Body of pancreas (tissue), 4 donors: ENCODE results near the gene LDLRAD1. TPM values are rescaled to one million over a fixed set of nuclear protein-coding genes. Genes with fewer than 3 reads are reported as not detected.
"Not testable (repeated sequence)": the region's sequence is repeated elsewhere in the genome, so short reads cannot be mapped to it uniquely, and the experiment has no call there.

Experiments
- ATAC-seq: fragments of 150-250 bp; one replicate; pipeline ENCODE4 v1.9.1; 2016
- DNase-seq, 4 donors: peaks; one replicate each; pipeline ENCODE4 v3.0.0-alpha.2; 2019
- H3K27ac ChIP-seq, 4 donors: fragments of 200-600 bp; sonication (generic); 1 replicate in 3 of 4; 2 replicates in 1 of 4; pipeline versions ENCODE4 v1.5.1 to v1.6.1; 2016 to 2019; ENCODE audit warnings: mild to moderate bottlenecking in 1 of 4, mixed read lengths in 1 of 4, moderate library complexity in 1 of 4
- H3K27me3 ChIP-seq, 2 donors: fragments of 200-600 bp; sonication (generic); one replicate each; pipeline ENCODE4 v1.6.0; 2016; ENCODE audit warnings: mild to moderate bottlenecking in 1 of 2
- H3K36me3 ChIP-seq, 2 donors: fragments of 200-600 bp; sonication (generic); replicated peaks in 1 of 2; 2 replicates each; pipeline ENCODE4 v1.5.1; 2016; ENCODE audit warnings: low read depth in 2 of 2; ENCODE audit not compliant: insufficient read depth in 1 of 2
- H3K4me1 ChIP-seq: fragments of 200-600 bp; sonication (generic); one replicate; pipeline ENCODE4 v1.6.0; 2016
- H3K4me3 ChIP-seq, 2 donors: fragments of 200-600 bp; sonication (generic); 1 replicate in 1 of 2; 2 replicates in 1 of 2; pipeline ENCODE4 v1.5.1; 2016 to 2019
- H3K9me3 ChIP-seq, 3 donors: fragments of 200-600 bp; sonication (generic); 1 replicate in 2 of 3; 2 replicates in 1 of 3; pipeline ENCODE4 v1.5.1; 2016
- POLR2A ChIP-seq, 3 donors: fragments of 450-650 bp; IDR thresholded peaks; one replicate each; pipeline ENCODE4 v1.6.1; 2016; ENCODE audit warnings: antibody characterized with exemption in 3 of 3, mild to moderate bottlenecking in 2 of 3
- WGBS, 2 donors: methylation state at CpG; one replicate each; pipeline ENCODE4 v1.1.5; 2017; 5-methylcytosine and 5-hydroxymethylcytosine counted together
- intact Hi-C: fragments of 100-400 bp; cut with DNase I; formaldehyde crosslinking; loops from one replicate; pipeline ENCODE4 v1.15.1; 2023
- total RNA-seq, 2 donors: library from RNA; depleted of rRNA; stranded (reverse); fragments of >200 nt; gene quantifications; one replicate each; pipeline ENCODE4 v1.1.0, GENCODE V29; 2016
- TF ChIP-seq, protein P1 (sequence below), 7 experiments: fragments of 450-650 bp in 4 of 7; fragments of 200-600 bp in 3 of 7; sonication (generic) in 3 of 7; IDR thresholded peaks; one replicate each; pipeline ENCODE4 v1.5.1; 2016 to 2019; ENCODE audit warnings: antibody characterized with exemption in 7 of 7

The LDLRAD1 gene
- total RNA-seq, 2 donors from 2014 or later: not detected

DNA sequence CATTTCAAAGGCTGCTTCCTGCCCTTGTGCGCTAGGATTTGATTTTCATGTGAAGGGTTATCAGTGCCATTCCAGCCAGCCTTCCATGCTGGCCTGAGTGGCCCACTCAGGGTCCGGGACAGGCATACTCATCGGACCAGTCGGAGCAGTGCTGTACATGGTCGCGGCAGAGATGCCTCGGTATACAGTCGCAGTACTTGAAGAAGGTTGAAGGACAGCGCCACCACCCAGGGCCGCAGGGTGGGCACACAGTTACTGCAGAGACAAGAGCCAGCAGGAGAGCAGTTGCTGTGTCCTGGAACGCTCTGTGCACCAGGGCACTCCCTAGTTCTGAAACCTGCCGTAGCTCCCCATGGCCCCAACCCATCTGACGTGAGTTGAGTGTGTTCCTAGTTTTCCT lies 9.1 kb downstream of the LDLRAD1 start:
- ATAC-seq: no peak

DNA sequence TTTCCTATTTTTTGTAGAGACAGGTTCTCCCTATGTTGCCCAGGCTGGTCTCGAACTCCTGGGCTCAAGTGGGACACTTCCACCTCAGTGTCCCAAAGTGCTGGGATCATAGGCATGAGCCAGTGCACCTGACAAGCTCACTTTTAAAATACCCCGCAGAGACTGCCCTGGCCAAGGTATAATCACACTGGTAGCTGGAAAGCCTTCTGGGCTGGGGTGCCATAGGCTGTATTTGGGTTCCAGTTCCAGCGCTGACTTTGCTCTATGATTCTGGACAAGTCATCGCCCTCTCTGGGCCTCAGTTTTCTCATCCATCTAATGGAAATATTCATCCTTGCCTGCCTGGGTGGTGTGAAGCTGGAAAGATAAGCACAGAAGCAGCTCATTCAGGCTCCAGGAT lies 10.4 kb downstream of the LDLRAD1 start:
- TF ChIP-seq, protein P1, sequence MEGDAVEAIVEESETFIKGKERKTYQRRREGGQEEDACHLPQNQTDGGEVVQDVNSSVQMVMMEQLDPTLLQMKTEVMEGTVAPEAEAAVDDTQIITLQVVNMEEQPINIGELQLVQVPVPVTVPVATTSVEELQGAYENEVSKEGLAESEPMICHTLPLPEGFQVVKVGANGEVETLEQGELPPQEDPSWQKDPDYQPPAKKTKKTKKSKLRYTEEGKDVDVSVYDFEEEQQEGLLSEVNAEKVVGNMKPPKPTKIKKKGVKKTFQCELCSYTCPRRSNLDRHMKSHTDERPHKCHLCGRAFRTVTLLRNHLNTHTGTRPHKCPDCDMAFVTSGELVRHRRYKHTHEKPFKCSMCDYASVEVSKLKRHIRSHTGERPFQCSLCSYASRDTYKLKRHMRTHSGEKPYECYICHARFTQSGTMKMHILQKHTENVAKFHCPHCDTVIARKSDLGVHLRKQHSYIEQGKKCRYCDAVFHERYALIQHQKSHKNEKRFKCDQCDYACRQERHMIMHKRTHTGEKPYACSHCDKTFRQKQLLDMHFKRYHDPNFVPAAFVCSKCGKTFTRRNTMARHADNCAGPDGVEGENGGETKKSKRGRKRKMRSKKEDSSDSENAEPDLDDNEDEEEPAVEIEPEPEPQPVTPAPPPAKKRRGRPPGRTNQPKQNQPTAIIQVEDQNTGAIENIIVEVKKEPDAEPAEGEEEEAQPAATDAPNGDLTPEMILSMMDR (IDR thresholded peaks at IDR 0.05): no peak
- TF ChIP-seq POLR2A (IDR thresholded peaks at IDR 0.05): no peak
- Histone ChIP-seq H3K36me3 (no peaks in the 10 kb centered on the region), H3K27me3 (no peaks in the 10 kb centered on the region), H3K4me3 (no peak overlapping the region), H3K4me1 (no peaks in the 10 kb centered on the region), H3K9me3 (no peaks in the 10 kb centered on the region), H3K27ac (no peak overlapping the region)
- DNase-seq (no peak), ATAC-seq (no peak)
- 69 to 83% methylated on average over 4 of the region's 4 CpGs for WGBS, 2 donors
- intact Hi-C loops: no loop called here

More for the DNA sequence above, 9.1 kb downstream of the LDLRAD1 start:
- TF ChIP-seq, protein P1 (IDR thresholded peaks at IDR 0.05): no peak
- TF ChIP-seq POLR2A (IDR thresholded peaks at IDR 0.05): no peak
- no peaks in the 10 kb centered on the region for H3K9me3 ChIP-seq
- H3K36me3 ChIP-seq: no peaks in the 10 kb centered on the region
- DNase-seq: no peak
- no peak overlapping the region for H3K27ac ChIP-seq
- H3K27me3 ChIP-seq: no peaks in the 10 kb centered on the region
- intact Hi-C loops: no loop called here
- WGBS, 2 donors: 64 to 76% methylated on average over 9 to 13 of the region's 13 CpGs
- H3K4me1 ChIP-seq: no peaks in the 10 kb centered on the region
- H3K4me3 ChIP-seq: no peak overlapping the region

DNA sequence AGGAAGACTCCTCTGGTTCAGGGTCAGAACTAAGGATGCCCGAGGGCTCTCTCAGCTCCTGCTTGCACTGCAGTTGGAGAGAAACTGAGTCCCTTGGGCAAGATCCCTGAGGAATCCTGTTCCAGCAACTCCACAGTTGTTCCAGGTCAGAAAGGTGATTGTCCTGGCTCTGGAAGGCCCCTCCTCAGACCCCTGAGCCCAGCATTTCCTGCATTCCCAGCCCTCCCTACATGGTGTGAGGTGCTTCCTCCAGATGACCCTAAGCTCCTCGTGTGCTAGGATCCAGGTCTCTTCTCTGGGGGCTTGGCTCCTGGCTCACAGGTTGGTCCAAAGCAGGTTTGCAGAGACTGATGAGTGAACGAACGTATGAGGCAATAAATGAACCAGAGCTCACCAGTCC lies 11.5 kb downstream of the LDLRAD1 start:
- Histone ChIP-seq H3K9me3 (no peaks in the 10 kb centered on the region), H3K27ac (no peak overlapping the region), H3K27me3 (no peaks in the 10 kb centered on the region), H3K4me3 (no peak overlapping the region), H3K4me1 (no peaks in the 10 kb centered on the region), H3K36me3 (no peaks in the 10 kb centered on the region)
- WGBS, 2 donors: 66 to 67% methylated on average over 4 of the region's 4 CpGs
- ATAC-seq (no peak), DNase-seq (no peak)
- intact Hi-C loops: no loop called here
- TF ChIP-seq, protein P1 (IDR thresholded peaks at IDR 0.05): no peak
- no peak for TF ChIP-seq POLR2A (IDR thresholded peaks at IDR 0.05)

DNA sequence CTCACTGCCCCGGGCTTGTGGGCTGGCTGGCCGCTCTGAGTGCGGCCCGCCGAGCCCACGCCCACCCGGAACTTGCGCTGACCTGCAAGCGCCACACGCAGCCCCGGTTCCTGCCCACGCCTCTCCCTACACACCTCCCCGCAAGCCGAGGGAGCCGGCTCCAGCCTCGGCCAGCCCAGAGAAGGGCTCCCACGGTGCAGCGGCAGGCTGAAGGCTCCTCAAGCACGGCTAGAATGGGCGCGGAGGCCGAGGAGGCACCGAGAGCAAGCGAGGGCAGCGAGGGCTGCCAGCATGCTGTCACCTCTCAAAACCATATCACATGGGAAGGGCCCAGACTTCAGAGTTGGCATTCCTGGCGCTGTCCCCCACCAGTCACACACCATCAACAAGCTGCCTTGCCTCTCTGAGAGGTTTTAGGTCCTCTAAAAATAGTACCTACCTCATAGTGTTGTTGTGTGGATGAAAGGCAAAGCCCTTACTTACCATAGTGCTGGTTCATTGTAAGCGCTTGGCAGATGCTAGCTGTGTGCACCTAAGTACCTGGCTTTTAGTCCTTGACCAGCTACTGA lies 13.4 kb downstream of the LDLRAD1 start:
- Histone ChIP-seq H3K36me3 (no peaks in the 10 kb centered on the region), H3K4me3 (no peak overlapping the region), H3K9me3 (no peaks in the 10 kb centered on the region), H3K27ac (no peak overlapping the region), H3K27me3 (no peaks in the 10 kb centered on the region), H3K4me1 (no peaks in the 10 kb centered on the region)
- no peak for TF ChIP-seq POLR2A (IDR thresholded peaks at IDR 0.05)
- TF ChIP-seq, protein P1 (IDR thresholded peaks at IDR 0.05): no peak
- whole genome bisulfite sequencing, 2 donors: 97 to 100% methylated on average over 1 to 26 of the region's 27 CpGs
- ATAC-seq (no peak), DNase-seq (no peak)
- intact Hi-C loops: no loop called here

- H3K27ac ChIP-seq, H3K4me1 ChIP-seq, H3K9me3 ChIP-seq, H3K27me3 ChIP-seq, ATAC-seq, DNase-seq, H3K36me3 ChIP-seq, H3K4me3 ChIP-seq, intact Hi-C loops: not testable (repeated sequence)
- WGBS, 2 donors: 91 to 100% methylated on average over 2 to 18 of the region's 19 CpGs
Observed at GRCh38 chr1:54003750-54004480, 14.1 kb downstream of the LDLRAD1 start.
